DND-41 (cell line): ENCODE results near the gene WDR38.

ENCODE experiments used
- CTCF ChIP-seq: IDR thresholded peaks from 2 replicates; pipeline ENCODE4 v1.5.1; 2012; ENCODE audit warnings: borderline replicate concordance, low read length, moderate library complexity, mild to moderate bottlenecking; ENCODE audit not compliant: poor library complexity, severe bottlenecking; ENCODE audit errors: extremely low read depth
- EZH2 ChIP-seq: IDR thresholded peaks from 3 replicates; pipeline ENCODE4 v1.6.1; 2012; ENCODE audit warnings: borderline replicate concordance, low read depth, mild to moderate bottlenecking, moderate library complexity, low read length, inconsistent platforms; ENCODE audit not compliant: severe bottlenecking

DNA sequence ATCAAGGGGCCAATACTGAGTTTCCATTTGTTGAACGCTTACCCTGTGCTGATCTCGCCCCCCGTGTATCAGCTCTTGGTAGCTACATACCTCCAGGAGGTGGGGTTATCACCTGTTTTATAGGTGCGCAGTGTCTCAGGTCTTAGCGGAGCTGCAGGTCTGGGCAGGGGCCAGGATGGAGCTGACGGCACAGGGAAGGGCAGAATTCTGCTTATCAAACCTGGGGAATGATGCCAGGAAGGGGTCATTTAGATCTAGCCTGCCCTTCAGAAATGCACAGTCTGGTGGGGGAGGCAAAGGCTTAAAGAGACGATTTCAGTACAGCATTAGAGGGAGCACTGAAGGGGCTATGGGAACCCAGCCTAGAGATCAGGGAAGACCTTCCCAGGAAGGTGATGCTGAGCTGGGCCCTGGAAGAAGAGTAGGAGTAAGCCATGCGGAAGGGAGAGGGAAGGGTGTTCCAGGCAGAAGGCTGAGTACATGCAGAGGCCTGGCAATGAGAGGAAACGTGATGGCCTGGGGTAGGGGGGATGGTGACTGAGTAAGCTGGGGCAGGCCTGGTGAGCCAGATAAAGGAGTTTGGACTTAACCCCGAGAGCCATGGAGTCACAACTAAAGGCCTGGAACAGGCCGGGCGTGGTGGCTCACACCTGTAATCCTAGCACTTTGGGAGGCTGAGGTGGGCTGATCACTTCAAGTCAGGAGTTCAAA, 44.9 kb upstream of the WDR38 start:
- TF ChIP-seq CTCF (no peak), EZH2 (no peak)
